ENCODE results near the gene SLIT3.

SLIT3 gene

DNA sequence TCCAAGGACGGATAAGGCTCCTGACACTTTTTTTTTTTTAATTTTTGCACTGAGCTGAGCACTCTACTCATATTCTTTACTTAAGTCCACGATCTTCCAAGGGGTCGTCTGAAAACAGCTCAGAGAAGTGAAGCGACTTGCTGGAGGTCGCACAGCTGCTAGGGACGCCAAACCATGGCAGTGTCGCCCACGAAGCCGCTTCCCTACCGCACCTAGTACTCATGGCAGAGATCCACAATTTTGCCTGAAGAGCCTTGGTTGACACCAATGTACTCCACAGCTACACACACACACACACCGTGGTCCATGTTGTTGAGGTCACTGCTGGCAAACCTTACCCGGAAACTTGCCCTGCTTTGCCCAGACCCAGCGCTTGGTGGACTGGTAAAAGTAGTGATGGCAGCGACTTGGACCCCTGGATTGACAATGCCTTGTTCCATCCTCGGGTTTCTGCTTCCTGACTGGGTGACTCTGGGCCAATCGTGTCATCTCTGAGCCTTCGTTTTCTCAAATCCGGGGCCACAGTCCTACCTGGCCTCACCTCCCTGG is 521 bp upstream of the SLIT3 start:
- DNase-seq (ENCODE audit: insufficient read length, low spot score) (no peak), FAIRE-seq (no peak)
- no peak for TF ChIP-seq TAF1 (IDR thresholded peaks at IDR 0.05; ENCODE audit: low read depth, low read length)
- no peak for TF ChIP-seq POLR2A (IDR thresholded peaks at IDR 0.05; ENCODE audit: low read depth, low read length)
- no peak for TF ChIP-seq PAX5 (IDR thresholded peaks at IDR 0.05; ENCODE audit: insufficient read depth, low read length, severe bottlenecking)
- TF ChIP-seq POLR2AphosphoS5 (IDR thresholded peaks at IDR 0.05; ENCODE audit: low read depth, low read length): no peak
- TF ChIP-seq POU2F2 (IDR thresholded peaks at IDR 0.05; ENCODE audit: low read depth, low read length): no peak
- no peak for TF ChIP-seq SPI1 (IDR thresholded peaks at IDR 0.05; ENCODE audit: low read depth, low read length)

DNA sequence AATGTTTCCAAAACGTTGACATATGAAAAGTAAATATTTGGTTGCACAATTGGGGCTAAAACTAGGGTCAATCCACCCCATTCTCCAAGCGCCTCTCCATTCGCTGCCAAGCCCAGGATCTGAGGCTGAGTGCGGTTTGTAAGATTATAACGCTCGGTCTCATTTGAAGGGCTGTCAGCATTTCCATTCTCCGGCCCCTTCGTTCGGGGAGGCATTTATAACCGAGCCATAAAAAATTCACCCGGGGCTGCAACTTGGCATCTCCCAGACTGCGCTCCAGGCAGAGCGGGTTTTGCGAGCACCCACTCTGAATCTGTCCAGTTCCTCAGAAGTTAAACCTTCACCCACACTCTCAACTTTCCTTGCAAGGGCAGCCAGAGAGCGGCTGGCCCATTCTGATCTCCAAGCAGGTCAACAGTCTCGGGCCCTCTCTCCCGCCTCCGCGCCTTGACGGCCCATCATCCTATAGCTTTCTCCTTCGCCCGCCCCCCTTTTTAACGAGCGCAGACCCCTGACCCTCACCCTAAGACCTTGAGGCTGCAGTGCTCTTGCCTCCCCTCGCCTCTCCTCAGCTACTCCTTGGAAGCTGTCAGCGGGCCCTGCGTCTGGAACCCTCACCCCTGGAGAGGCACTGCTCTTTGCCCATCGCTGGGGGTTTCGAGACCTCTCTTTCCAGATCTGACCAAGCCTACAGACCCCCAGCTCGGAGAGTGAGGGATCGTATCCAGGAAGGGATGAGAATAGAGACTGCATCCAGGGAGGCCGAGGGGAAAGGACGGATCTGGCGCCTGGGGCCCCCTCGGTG is 1.1 kb downstream of the SLIT3 start:
- DNase-seq (ENCODE audit: insufficient read length, low spot score) (no peak), FAIRE-seq (no peak)
- no peak for TF ChIP-seq POU2F2 (IDR thresholded peaks at IDR 0.05; ENCODE audit: low read depth, low read length)
- TF ChIP-seq TAF1 (IDR thresholded peaks at IDR 0.05; ENCODE audit: low read depth, low read length): no peak
- no peak for TF ChIP-seq PAX5 (IDR thresholded peaks at IDR 0.05; ENCODE audit: insufficient read depth, low read length, severe bottlenecking)
- TF ChIP-seq POLR2AphosphoS5 (IDR thresholded peaks at IDR 0.05; ENCODE audit: low read depth, low read length): no peak
- no peak for TF ChIP-seq SPI1 (IDR thresholded peaks at IDR 0.05; ENCODE audit: low read depth, low read length)
- no peak for TF ChIP-seq POLR2A (IDR thresholded peaks at IDR 0.05; ENCODE audit: low read depth, low read length)

DNA sequence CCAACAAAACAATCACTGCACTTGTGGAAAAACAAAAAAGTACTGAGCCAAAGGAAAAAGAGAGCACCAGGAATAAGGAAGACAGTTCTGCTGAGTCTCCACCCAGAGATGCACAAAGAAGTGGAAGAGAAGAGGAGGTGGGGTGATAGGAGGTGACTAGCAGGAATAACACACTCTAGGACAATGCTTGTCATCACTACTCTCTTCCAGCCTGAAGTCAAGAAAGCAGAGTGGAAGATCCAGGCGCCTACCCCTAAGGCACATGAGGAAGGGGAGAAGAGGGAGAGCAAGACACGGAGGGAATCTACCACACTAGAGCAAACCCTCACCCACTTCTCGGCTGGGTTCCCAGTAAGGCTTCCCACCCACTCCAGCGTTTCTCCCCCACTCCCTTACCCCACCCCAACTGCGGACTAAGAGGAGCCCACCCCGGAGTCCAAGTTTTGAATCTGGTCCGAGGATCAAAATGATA is 1.7 kb downstream of the SLIT3 start:
- FAIRE-seq (no peak), DNase-seq (ENCODE audit: insufficient read length, low spot score) (no peak)

GRCh38 chr5:169298193-169298592 is 2.7 kb downstream of the SLIT3 start:
- DNase-seq (ENCODE audit: insufficient read length, low spot score) (no peak), FAIRE-seq (no peak)
- TF ChIP-seq POU2F2 (IDR thresholded peaks at IDR 0.05; ENCODE audit: low read depth, low read length) (no peak), PAX5 (IDR thresholded peaks at IDR 0.05; ENCODE audit: insufficient read depth, low read length, severe bottlenecking) (no peak), SPI1 (IDR thresholded peaks at IDR 0.05; ENCODE audit: low read depth, low read length) (no peak)

More for the DNA sequence above, 1.7 kb downstream of the SLIT3 start:
- TF ChIP-seq TAF1 (IDR thresholded peaks at IDR 0.05; ENCODE audit: low read depth, low read length) (no peak), PAX5 (IDR thresholded peaks at IDR 0.05; ENCODE audit: insufficient read depth, low read length, severe bottlenecking) (no peak), POLR2A (IDR thresholded peaks at IDR 0.05; ENCODE audit: low read depth, low read length) (no peak), POU2F2 (IDR thresholded peaks at IDR 0.05; ENCODE audit: low read depth, low read length) (no peak), POLR2AphosphoS5 (IDR thresholded peaks at IDR 0.05; ENCODE audit: low read depth, low read length) (no peak), SPI1 (IDR thresholded peaks at IDR 0.05; ENCODE audit: low read depth, low read length) (no peak)

- TF ChIP-seq POU2F2 (IDR thresholded peaks at IDR 0.05; ENCODE audit: low read depth, low read length) (no peak), POLR2AphosphoS5 (IDR thresholded peaks at IDR 0.05; ENCODE audit: low read depth, low read length) (no peak), POLR2A (IDR thresholded peaks at IDR 0.05; ENCODE audit: low read depth, low read length) (no peak), PAX5 (IDR thresholded peaks at IDR 0.05; ENCODE audit: insufficient read depth, low read length, severe bottlenecking) (no peak), SPI1 (IDR thresholded peaks at IDR 0.05; ENCODE audit: low read depth, low read length) (no peak), TAF1 (IDR thresholded peaks at IDR 0.05; ENCODE audit: low read depth, low read length) (no peak)
- DNase-seq (ENCODE audit: insufficient read length, low spot score): no peak
- no peak for FAIRE-seq
These were observed 4.4 kb downstream of the SLIT3 start for GRCh38 chr5:169296419-169297143.

- TF ChIP-seq SPI1 (IDR thresholded peaks at IDR 0.05; ENCODE audit: low read depth, low read length) (no peak), POLR2AphosphoS5 (IDR thresholded peaks at IDR 0.05; ENCODE audit: low read depth, low read length) (no peak), PAX5 (IDR thresholded peaks at IDR 0.05; ENCODE audit: insufficient read depth, low read length, severe bottlenecking) (no peak), POLR2A (IDR thresholded peaks at IDR 0.05; ENCODE audit: low read depth, low read length) (no peak), POU2F2 (IDR thresholded peaks at IDR 0.05; ENCODE audit: low read depth, low read length) (no peak), TAF1 (IDR thresholded peaks at IDR 0.05; ENCODE audit: low read depth, low read length) (no peak)
- FAIRE-seq: no peak
- no peak for DNase-seq (ENCODE audit: insufficient read length, low spot score)
These were observed 5.6 kb downstream of the SLIT3 start for GRCh38 chr5:169295306-169295705.

DNA sequence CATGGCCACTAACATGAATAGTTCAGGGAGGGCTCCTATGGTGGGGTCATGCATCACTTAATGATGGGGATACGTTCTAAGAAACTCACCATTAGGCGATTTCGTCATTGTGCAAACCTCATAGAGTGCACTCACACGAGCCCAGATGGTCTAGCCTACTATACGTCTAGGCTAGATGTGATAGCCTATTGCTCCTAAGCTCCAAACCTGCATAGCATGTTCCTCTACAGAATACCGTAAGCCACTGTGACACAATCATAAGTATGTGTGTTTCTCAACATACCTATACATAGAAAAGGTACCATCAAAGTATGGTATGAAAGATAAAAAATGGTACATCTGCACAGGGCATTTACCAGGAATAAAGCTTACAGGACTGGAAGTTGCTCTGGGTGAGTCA is 6.3 kb downstream of the SLIT3 start:
- TF ChIP-seq POLR2A (IDR thresholded peaks at IDR 0.05; ENCODE audit: low read depth, low read length) (no peak), POLR2AphosphoS5 (IDR thresholded peaks at IDR 0.05; ENCODE audit: low read depth, low read length) (no peak), POU2F2 (IDR thresholded peaks at IDR 0.05; ENCODE audit: low read depth, low read length) (no peak), SPI1 (IDR thresholded peaks at IDR 0.05; ENCODE audit: low read depth, low read length) (no peak), PAX5 (IDR thresholded peaks at IDR 0.05; ENCODE audit: insufficient read depth, low read length, severe bottlenecking) (no peak)
- FAIRE-seq (no peak), DNase-seq (ENCODE audit: insufficient read length, low spot score) (no peak)

GRCh38 chr5:169291877-169292276 is 9.1 kb downstream of the SLIT3 start:
- DNase-seq (ENCODE audit: insufficient read length, low spot score) (no peak), FAIRE-seq (no peak)
- TF ChIP-seq POLR2A (IDR thresholded peaks at IDR 0.05; ENCODE audit: low read depth, low read length): no peak
- TF ChIP-seq SPI1 (IDR thresholded peaks at IDR 0.05; ENCODE audit: low read depth, low read length): no peak
- TF ChIP-seq POU2F2 (IDR thresholded peaks at IDR 0.05; ENCODE audit: low read depth, low read length): no peak
- no peak for TF ChIP-seq PAX5 (IDR thresholded peaks at IDR 0.05; ENCODE audit: insufficient read depth, low read length, severe bottlenecking)
- TF ChIP-seq TAF1 (IDR thresholded peaks at IDR 0.05; ENCODE audit: low read depth, low read length): no peak
- TF ChIP-seq POLR2AphosphoS5 (IDR thresholded peaks at IDR 0.05; ENCODE audit: low read depth, low read length): no peak

DNA sequence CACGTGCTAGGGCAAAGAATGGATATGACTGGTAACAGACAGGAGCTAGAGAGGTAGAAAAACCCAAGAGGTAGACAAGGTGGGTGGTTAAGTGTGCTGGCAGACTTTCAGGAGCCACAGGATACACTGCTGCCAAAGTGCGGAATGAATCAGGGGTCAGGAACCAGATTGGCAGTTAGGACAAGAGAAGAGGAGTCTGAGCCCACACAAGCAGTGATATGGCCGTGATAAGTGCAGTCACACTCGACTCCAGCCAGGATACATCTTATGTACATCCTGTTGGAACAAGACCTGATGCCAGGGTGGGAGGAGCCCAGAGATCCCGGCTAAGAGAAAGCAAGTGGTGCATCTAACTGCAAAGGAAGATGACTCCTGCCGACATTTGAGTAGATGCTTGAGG is 10.0 kb downstream of the SLIT3 start:
- FAIRE-seq (no peak), DNase-seq (ENCODE audit: insufficient read length, low spot score) (no peak)
- TF ChIP-seq TAF1 (IDR thresholded peaks at IDR 0.05; ENCODE audit: low read depth, low read length) (no peak), POLR2A (IDR thresholded peaks at IDR 0.05; ENCODE audit: low read depth, low read length) (no peak)

Data from GM12891 (cell line).